NCI-H1436 (cell line): ENCODE data around the gene TENM3.

Experiments
- DNase-seq: peaks from one replicate; lab custom pipeline; 2025; lab: John Stamatoyannopoulos, UW

The TENM3 gene

GRCh38 chr4:182254026-182254780 is 11.0 kb downstream of the TENM3 start:
- DNase-seq = no peak

- DNase-seq = no peak
These were observed 12.4 kb downstream of the TENM3 start for GRCh38 chr4:182255441-182256190.

GRCh38 chr4:182257016-182257415 is 13.8 kb downstream of the TENM3 start:
- DNase-seq = no peak

GRCh38 chr4:182257503-182257902 is 14.3 kb downstream of the TENM3 start:
- DNase-seq = no peak

GRCh38 chr4:182258441-182259000 is 15.3 kb downstream of the TENM3 start:
- no peak for DNase-seq

- DNase-seq = no peak
These were observed 18.5 kb downstream of the TENM3 start for GRCh38 chr4:182261651-182262223.

- no peak for DNase-seq
These were observed 20.4 kb downstream of the TENM3 start for GRCh38 chr4:182263562-182263961.

GRCh38 chr4:182264139-182264752 is 21.0 kb downstream of the TENM3 start:
- DNase-seq = no peak

- no peak for DNase-seq
These were observed 22.7 kb downstream of the TENM3 start for GRCh38 chr4:182265881-182266280.

- no peak for DNase-seq
These were observed 23.8 kb downstream of the TENM3 start for GRCh38 chr4:182267048-182267447.

- no peak for DNase-seq
These were observed 25.8 kb downstream of the TENM3 start for GRCh38 chr4:182268966-182269365.

GRCh38 chr4:182271731-182272130 is 28.5 kb downstream of the TENM3 start:
- DNase-seq = no peak

GRCh38 chr4:182272151-182272550 is 28.9 kb downstream of the TENM3 start:
- no peak for DNase-seq

GRCh38 chr4:182273191-182273935 is 30.2 kb downstream of the TENM3 start:
- no peak for DNase-seq

GRCh38 chr4:182276210-182277109 is 33.3 kb downstream of the TENM3 start:
- no peak for DNase-seq

- peak; percentile 51 for DNase-seq
These were observed 34.2 kb downstream of the TENM3 start for GRCh38 chr4:182277377-182277776.

GRCh38 chr4:182278729-182279128 is 35.5 kb downstream of the TENM3 start:
- no peak for DNase-seq

GRCh38 chr4:182280436-182281111 is 37.4 kb downstream of the TENM3 start:
- no peak for DNase-seq

GRCh38 chr4:182286035-182286434 is 42.8 kb downstream of the TENM3 start:
- no peak for DNase-seq

- DNase-seq = no peak
These were observed 43.7 kb downstream of the TENM3 start for GRCh38 chr4:182286931-182287330.
